Hepatocyte (in vitro differentiated cells): ENCODE measurements around the gene KLF9. TPM values are rescaled to one million over a fixed set of nuclear protein-coding genes. Genes with fewer than 3 reads are reported as not detected.

ENCODE experiments used
- DNase-seq: peaks from one replicate; pipeline ENCODE4 v3.0.0-alpha.2; 2016; ENCODE audit warnings: low spot score
- H2AFZ ChIP-seq: fragments of 200-600 bp; sonication (generic); 2 replicates; pipeline ENCODE4 v1.6.0; 2016; ENCODE audit warnings: antibody characterized with exemption, mild to moderate bottlenecking
- H3K27ac ChIP-seq: fragments of 200-600 bp; sonication (generic); 2 replicates; pipeline ENCODE4 v1.5.1; 2016; ENCODE audit warnings: mild to moderate bottlenecking
- H3K27me3 ChIP-seq: fragments of 200-600 bp; sonication (generic); 2 replicates; pipeline ENCODE4 v1.6.1; 2016
- H3K36me3 ChIP-seq: fragments of 200-600 bp; sonication (generic); replicated peaks from 2 replicates; pipeline ENCODE4 v1.5.1; 2016; ENCODE audit warnings: low read depth; ENCODE audit not compliant: insufficient read depth
- H3K4me1 ChIP-seq: fragments of 200-600 bp; sonication (generic); 2 replicates; pipeline ENCODE4 v1.5.1; 2016; ENCODE audit warnings: mild to moderate bottlenecking, moderate library complexity; ENCODE audit not compliant: insufficient read depth
- H3K4me2 ChIP-seq: fragments of 200-600 bp; sonication (generic); 2 replicates; pipeline ENCODE4 v1.6.0; 2016
- H3K4me3 ChIP-seq: fragments of 200-600 bp; sonication (generic); 2 replicates; pipeline ENCODE4 v1.5.1; 2016; ENCODE audit warnings: mild to moderate bottlenecking
- H3K79me2 ChIP-seq: fragments of 200-600 bp; sonication (generic); 2 replicates; pipeline ENCODE4 v1.6.0; 2017; ENCODE audit warnings: mild to moderate bottlenecking
- H3K9me2 ChIP-seq: fragments of 200-600 bp; sonication (generic); replicated peaks from 2 replicates; pipeline ENCODE4 v1.6.0; 2017; ENCODE audit warnings: mild to moderate bottlenecking; ENCODE audit not compliant: insufficient read depth
- H3K9me3 ChIP-seq: fragments of 200-600 bp; sonication (generic); 2 replicates; pipeline ENCODE4 v1.5.1; 2016; ENCODE audit warnings: low read depth, mild to moderate bottlenecking
- H4K20me1 ChIP-seq: fragments of 200-600 bp; sonication (generic); 2 replicates; pipeline ENCODE4 v1.6.0; 2016; ENCODE audit warnings: mild to moderate bottlenecking; ENCODE audit not compliant: insufficient read depth, poor library complexity, severe bottlenecking
- EZH2 ChIP-seq: fragments of 200-600 bp; sonication (generic); IDR thresholded peaks from 2 replicates; pipeline ENCODE4 v1.6.1; 2016; ENCODE audit warnings: antibody characterized with exemption, mild to moderate bottlenecking, borderline replicate concordance
- EZH2phosphoT487 ChIP-seq: fragments of 200-600 bp; sonication (generic); IDR thresholded peaks from one replicate; pipeline ENCODE4 v1.6.1; 2018; ENCODE audit warnings: antibody characterized with exemption, mild to moderate bottlenecking, low read depth, moderate library complexity; ENCODE audit not compliant: unreplicated experiment, severe bottlenecking
- WGBS: methylation state at CpG from one replicate; pipeline ENCODE4 v1.1.6; 2016; ENCODE audit warnings: low lambda C conversion rate; ENCODE audit errors: missing lambda C conversion rate; 5-methylcytosine and 5-hydroxymethylcytosine counted together
- polyA plus RNA-seq: library from polyadenylated mRNA; unstranded; fragments of >200 nt; fragmentation: Nextera tagmentation; extraction: Ambion mirVana; gene quantifications from 2 replicates; pipeline ENCODE4 v1.2.1, GENCODE V29; 2016
- total RNA-seq: library from RNA; depleted of rRNA; stranded (reverse); fragments of >200 nt; gene quantifications from 2 replicates; pipeline ENCODE4 v1.2.3, GENCODE V29; 2014
- TF ChIP-seq, protein P1 (sequence below): fragments of 200-600 bp; sonication (generic); IDR thresholded peaks from 2 replicates; pipeline ENCODE4 v1.5.1; 2016; ENCODE audit warnings: antibody characterized with exemption, mild to moderate bottlenecking; ENCODE audit not compliant: poor library complexity

The KLF9 gene
- total and polyA plus RNA-seq, 2 experiments from 2014 or later = 5.3 to 29.4 TPM

DNA sequence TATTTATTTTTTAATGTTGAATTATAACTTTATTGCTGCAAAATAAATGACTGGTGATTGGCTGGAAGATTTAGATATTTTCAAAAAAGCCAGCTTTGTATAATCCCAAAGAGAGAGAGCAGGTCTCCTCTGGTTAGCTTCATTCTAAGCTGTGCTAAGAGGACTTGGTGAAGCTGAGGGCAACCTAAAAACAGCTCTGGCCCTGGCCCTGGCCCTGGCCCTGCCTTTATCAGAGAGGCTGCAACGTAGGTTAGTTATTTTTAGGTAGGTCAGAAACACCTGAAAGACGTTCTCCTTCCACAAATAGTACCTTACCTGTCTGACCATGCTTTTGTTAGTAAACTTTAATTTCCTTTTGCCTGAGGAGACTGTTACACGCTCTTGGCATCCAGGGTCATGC, 58.7 kb downstream of the KLF9 start:
- WGBS = 92% methylated on average over 3 of the region's 3 CpGs
- Histone ChIP-seq H3K4me3 (no peak overlapping the region), H3K9me3 (no peaks in the 10 kb centered on the region), H3K9me2 (no peaks in the 10 kb centered on the region), H4K20me1 (no peaks in the 10 kb centered on the region), H2AFZ (no peak overlapping the region), H3K27me3 (no peaks in the 10 kb centered on the region), H3K27ac (no peak overlapping the region), H3K4me1 (no peaks in the 10 kb centered on the region), H3K79me2 (no peaks in the 10 kb centered on the region), H3K4me2 (no peak overlapping the region), H3K36me3 (no peaks in the 10 kb centered on the region)
- DNase-seq = no peak
- TF ChIP-seq, protein P1, sequence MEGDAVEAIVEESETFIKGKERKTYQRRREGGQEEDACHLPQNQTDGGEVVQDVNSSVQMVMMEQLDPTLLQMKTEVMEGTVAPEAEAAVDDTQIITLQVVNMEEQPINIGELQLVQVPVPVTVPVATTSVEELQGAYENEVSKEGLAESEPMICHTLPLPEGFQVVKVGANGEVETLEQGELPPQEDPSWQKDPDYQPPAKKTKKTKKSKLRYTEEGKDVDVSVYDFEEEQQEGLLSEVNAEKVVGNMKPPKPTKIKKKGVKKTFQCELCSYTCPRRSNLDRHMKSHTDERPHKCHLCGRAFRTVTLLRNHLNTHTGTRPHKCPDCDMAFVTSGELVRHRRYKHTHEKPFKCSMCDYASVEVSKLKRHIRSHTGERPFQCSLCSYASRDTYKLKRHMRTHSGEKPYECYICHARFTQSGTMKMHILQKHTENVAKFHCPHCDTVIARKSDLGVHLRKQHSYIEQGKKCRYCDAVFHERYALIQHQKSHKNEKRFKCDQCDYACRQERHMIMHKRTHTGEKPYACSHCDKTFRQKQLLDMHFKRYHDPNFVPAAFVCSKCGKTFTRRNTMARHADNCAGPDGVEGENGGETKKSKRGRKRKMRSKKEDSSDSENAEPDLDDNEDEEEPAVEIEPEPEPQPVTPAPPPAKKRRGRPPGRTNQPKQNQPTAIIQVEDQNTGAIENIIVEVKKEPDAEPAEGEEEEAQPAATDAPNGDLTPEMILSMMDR = no peak
- TF ChIP-seq EZH2 (no peak), EZH2phosphoT487 (no peak)

DNA sequence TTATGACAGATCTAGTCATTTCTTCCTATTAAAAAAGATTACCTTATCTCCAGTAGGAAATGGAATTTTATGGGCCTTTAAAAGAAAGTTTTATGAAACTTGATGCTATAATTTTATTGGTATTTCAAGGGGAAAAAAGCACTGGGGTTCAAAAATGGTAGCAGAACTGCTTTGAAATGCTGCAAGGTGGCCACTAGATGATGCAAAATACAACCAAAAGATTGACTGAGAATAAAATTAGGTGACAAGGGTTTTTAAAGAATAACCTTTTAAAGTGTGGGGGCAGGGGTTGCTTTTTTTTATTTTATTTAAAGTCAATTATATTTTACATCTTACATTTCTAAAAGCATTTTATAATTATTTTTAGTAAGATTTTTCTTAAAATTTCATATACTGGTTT, 61.7 kb downstream of the KLF9 start:
- H3K27me3 ChIP-seq = no peaks in the 10 kb centered on the region
- H3K36me3 ChIP-seq = no peaks in the 10 kb centered on the region
- H3K4me2 ChIP-seq = no peak overlapping the region
- no peaks in the 10 kb centered on the region for H3K9me2 ChIP-seq
- no peak for DNase-seq
- H3K27ac ChIP-seq = no peak overlapping the region
- H4K20me1 ChIP-seq = no peaks in the 10 kb centered on the region
- H3K9me3 ChIP-seq = no peaks in the 10 kb centered on the region
- TF ChIP-seq EZH2phosphoT487 (no peak), EZH2 (no peak)
- TF ChIP-seq, protein P1 = peak; percentile 42
- no peaks in the 10 kb centered on the region for H3K4me1 ChIP-seq
- no peaks in the 10 kb centered on the region for H3K79me2 ChIP-seq
- no peak overlapping the region for H2AFZ ChIP-seq
- H3K4me3 ChIP-seq = no peak overlapping the region

DNA sequence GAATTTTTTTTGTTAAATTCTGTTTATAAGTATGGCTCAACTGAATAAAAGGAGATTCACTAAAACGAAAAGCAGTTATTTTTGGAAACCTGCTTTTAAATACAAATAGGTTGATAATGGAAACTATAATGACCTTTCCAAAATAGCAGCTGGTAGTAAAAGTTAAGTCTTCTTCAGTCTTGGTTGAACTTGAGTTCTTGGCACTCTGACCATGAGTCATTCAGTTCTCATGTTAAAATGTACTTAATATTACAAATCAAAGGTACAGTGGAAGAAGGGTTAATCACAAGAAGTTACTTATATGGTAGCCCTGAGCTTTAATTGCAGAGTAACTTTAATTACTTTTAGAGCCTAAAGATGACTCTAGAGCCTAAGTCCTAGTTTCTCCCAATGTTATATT, 62.1 kb downstream of the KLF9 start:
- no peak overlapping the region for H3K27ac ChIP-seq
- WGBS = 62% methylated on average over 1 of the region's 1 CpG
- no peak overlapping the region for H2AFZ ChIP-seq
- no peak overlapping the region for H3K4me3 ChIP-seq
- DNase-seq = no peak
- H3K9me3 ChIP-seq = no peaks in the 10 kb centered on the region
- H3K27me3 ChIP-seq = no peaks in the 10 kb centered on the region
- H3K9me2 ChIP-seq = no peaks in the 10 kb centered on the region
- no peaks in the 10 kb centered on the region for H4K20me1 ChIP-seq
- no peak for TF ChIP-seq EZH2phosphoT487
- TF ChIP-seq, protein P1 = no peak
- no peak for TF ChIP-seq EZH2
- no peak overlapping the region for H3K4me2 ChIP-seq
- H3K4me1 ChIP-seq = no peaks in the 10 kb centered on the region
- H3K36me3 ChIP-seq = no peaks in the 10 kb centered on the region
- no peaks in the 10 kb centered on the region for H3K79me2 ChIP-seq

DNA sequence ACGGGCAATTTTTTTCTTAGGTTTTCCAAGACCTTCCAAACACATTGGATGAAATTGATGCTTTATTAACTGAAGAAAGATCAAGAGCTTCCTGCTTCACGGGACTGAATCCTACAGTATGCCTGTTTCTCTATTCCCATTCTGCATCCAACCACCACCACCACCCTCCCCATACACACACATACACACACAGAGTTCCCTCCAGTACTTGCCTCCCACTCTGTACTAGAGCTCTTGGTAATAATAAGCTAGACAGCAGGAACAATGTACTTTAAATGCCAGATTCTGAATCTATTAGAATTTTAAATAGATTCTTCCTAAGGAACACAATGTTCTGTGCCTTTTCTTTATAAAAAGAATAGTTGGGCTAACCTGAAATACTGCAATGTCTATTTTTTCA, 67.4 kb downstream of the KLF9 start:
- no peaks in the 10 kb centered on the region for H3K27me3 ChIP-seq
- H3K79me2 ChIP-seq = no peaks in the 10 kb centered on the region
- TF ChIP-seq EZH2phosphoT487 (no peak), EZH2 (no peak)
- H3K4me2 ChIP-seq = no peak overlapping the region
- 95% methylated on average over 2 of the region's 2 CpGs for WGBS
- DNase-seq = no peak
- no peak overlapping the region for H3K4me3 ChIP-seq
- no peaks in the 10 kb centered on the region for H3K36me3 ChIP-seq
- no peaks in the 10 kb centered on the region for H3K4me1 ChIP-seq
- no peak overlapping the region for H2AFZ ChIP-seq
- H3K9me2 ChIP-seq = no peaks in the 10 kb centered on the region
- H4K20me1 ChIP-seq = no peaks in the 10 kb centered on the region
- H3K9me3 ChIP-seq = no peaks in the 10 kb centered on the region
- H3K27ac ChIP-seq = no peak overlapping the region
